DND-41 (cell line): ENCODE results near the gene WDR41.

Source experiments
- ATAC-seq: fragments of 200-7000 bp; cut with Tn5 transposase; 3 replicates; pipeline ENCODE4 v1.9.1; 2021; ENCODE audit warnings: low read depth; ENCODE audit not compliant: insufficient read depth
- DNase-seq: peaks from one replicate; pipeline ENCODE4 v3.0.0-alpha.2; 2020
- H2AFZ ChIP-seq: 2 replicates; pipeline ENCODE4 v1.6.0; 2012; ENCODE audit warnings: low read depth, low read length
- H3K27ac ChIP-seq: 2 replicates; pipeline ENCODE4 v1.5.1; 2012; ENCODE audit warnings: low read length, inconsistent platforms
- H3K27me3 ChIP-seq: fragments of 200-600 bp; sonication (generic); 2 replicates; pipeline ENCODE4 v1.6.0; 2012; ENCODE audit warnings: low read length, mild to moderate bottlenecking, inconsistent platforms; ENCODE audit not compliant: insufficient read depth, poor library complexity
- H3K36me3 ChIP-seq: 2 replicates; pipeline ENCODE4 v1.5.1; 2012; ENCODE audit warnings: low read length, inconsistent platforms; ENCODE audit not compliant: insufficient read depth
- H3K4me1 ChIP-seq: 2 replicates; pipeline ENCODE4 v1.5.1; 2012; ENCODE audit warnings: mild to moderate bottlenecking, low read length; ENCODE audit not compliant: insufficient read depth
- H3K4me2 ChIP-seq: 2 replicates; pipeline ENCODE4 v1.6.0; 2012; ENCODE audit warnings: mild to moderate bottlenecking, moderate library complexity, low read length, inconsistent platforms; ENCODE audit not compliant: insufficient read depth
- H3K4me3 ChIP-seq, 2 experiments: fragments of 200-600 bp in 1 of 2; shearing (Covaris generic) in 1 of 2; 2 replicates each; pipeline ENCODE4 v1.5.1; 2012 to 2016; ENCODE audit warnings: inconsistent platforms in 2 of 2, low read length in 2 of 2, mild to moderate bottlenecking in 2 of 2, low read depth in 1 of 2, moderate library complexity in 1 of 2
- H3K79me2 ChIP-seq: 2 replicates; pipeline ENCODE4 v1.6.0; 2012; ENCODE audit warnings: low read length, inconsistent platforms; ENCODE audit not compliant: insufficient read depth
- H3K9ac ChIP-seq: 2 replicates; pipeline ENCODE4 v1.6.0; 2012; ENCODE audit warnings: low read depth, mild to moderate bottlenecking, inconsistent platforms, low read length, moderate library complexity
- H3K9me3 ChIP-seq: 2 replicates; pipeline ENCODE4 v1.5.1; 2012; ENCODE audit warnings: low read length, moderate library complexity, mild to moderate bottlenecking, inconsistent platforms; ENCODE audit not compliant: insufficient read depth, severe bottlenecking
- H4K20me1 ChIP-seq: 2 replicates; pipeline ENCODE4 v1.6.0; 2012; ENCODE audit warnings: low read length; ENCODE audit not compliant: insufficient read depth
- CTCF ChIP-seq: IDR thresholded peaks from 2 replicates; pipeline ENCODE4 v1.5.1; 2012; ENCODE audit warnings: borderline replicate concordance, low read length, moderate library complexity, mild to moderate bottlenecking; ENCODE audit not compliant: poor library complexity, severe bottlenecking; ENCODE audit errors: extremely low read depth
- EZH2 ChIP-seq: IDR thresholded peaks from 3 replicates; pipeline ENCODE4 v1.6.1; 2012; ENCODE audit warnings: borderline replicate concordance, low read depth, mild to moderate bottlenecking, moderate library complexity, low read length, inconsistent platforms; ENCODE audit not compliant: severe bottlenecking

The WDR41 gene

GRCh38 chr5:77402796-77403195 lies 89.3 kb downstream of the WDR41 start:
- no peak overlapping the region for H3K4me2 ChIP-seq
- no peak overlapping the region for H2AFZ ChIP-seq
- H4K20me1 ChIP-seq, result no peaks in the 10 kb centered on the region
- H3K9me3 ChIP-seq, result no peaks in the 10 kb centered on the region
- H3K36me3 ChIP-seq, result no peaks in the 10 kb centered on the region
- H3K4me3 ChIP-seq, result no peak overlapping the region
- no peak overlapping the region for H3K9ac ChIP-seq
- no peak for ATAC-seq
- H3K27ac ChIP-seq, result no peak overlapping the region
- no peaks in the 10 kb centered on the region for H3K79me2 ChIP-seq
- H3K27me3 ChIP-seq, result no peaks in the 10 kb centered on the region
- H3K4me1 ChIP-seq, result no peaks in the 10 kb centered on the region
- TF ChIP-seq EZH2, result no peak
- no peak for TF ChIP-seq CTCF
- DNase-seq, result no peak

- H3K9me3 ChIP-seq, result no peaks in the 10 kb centered on the region
- H3K9ac ChIP-seq, result no peak overlapping the region
- H3K79me2 ChIP-seq, result no peaks in the 10 kb centered on the region
- ATAC-seq (no peak), DNase-seq (no peak)
- no peak overlapping the region for H3K4me3 ChIP-seq
- no peaks in the 10 kb centered on the region for H4K20me1 ChIP-seq
- no peak overlapping the region for H3K27ac ChIP-seq
- no peaks in the 10 kb centered on the region for H3K4me1 ChIP-seq
- TF ChIP-seq EZH2 (no peak), CTCF (no peak)
- no peak overlapping the region for H3K4me2 ChIP-seq
- no peak overlapping the region for H2AFZ ChIP-seq
- H3K36me3 ChIP-seq, result no peaks in the 10 kb centered on the region
- H3K27me3 ChIP-seq, result no peaks in the 10 kb centered on the region
These were observed 91.5 kb downstream of the WDR41 start for GRCh38 chr5:77400645-77401044.

GRCh38 chr5:77398896-77399295 lies 93.2 kb downstream of the WDR41 start:
- no peak for ATAC-seq

More at GRCh38 chr5:77398896-77399295, 93.2 kb downstream of the WDR41 start:
- no peaks in the 10 kb centered on the region for H3K79me2 ChIP-seq
- no peak overlapping the region for H2AFZ ChIP-seq
- no peaks in the 10 kb centered on the region for H3K36me3 ChIP-seq
- H3K9ac ChIP-seq, result no peak overlapping the region
- no peak for DNase-seq
- no peaks in the 10 kb centered on the region for H3K27me3 ChIP-seq
- TF ChIP-seq EZH2 (no peak), CTCF (no peak)
- no peak overlapping the region for H3K27ac ChIP-seq
- no peaks in the 10 kb centered on the region for H3K9me3 ChIP-seq
- H3K4me2 ChIP-seq, result no peak overlapping the region
- no peaks in the 10 kb centered on the region for H3K4me1 ChIP-seq
- no peaks in the 10 kb centered on the region for H4K20me1 ChIP-seq
- H3K4me3 ChIP-seq, result no peak overlapping the region
